Body of pancreas (tissue), 4 donors: ENCODE results near the gene EEPD1. TPM values are rescaled to one million over a fixed set of nuclear protein-coding genes. Genes with fewer than 3 reads are reported as not detected.
A peak's percentile ranks its signal among the peaks of the same experiment; 100 is the strongest.

Experiments used
- ATAC-seq: fragments of 150-250 bp; one replicate; pipeline ENCODE4 v1.9.1; 2016
- DNase-seq, 4 donors: peaks; one replicate each; pipeline ENCODE4 v3.0.0-alpha.2; 2019
- H3K27ac ChIP-seq, 4 donors: fragments of 200-600 bp; sonication (generic); 1 replicate in 3 of 4; 2 replicates in 1 of 4; pipeline versions ENCODE4 v1.5.1 to v1.6.1; 2016 to 2019; ENCODE audit warnings: mild to moderate bottlenecking in 1 of 4, mixed read lengths in 1 of 4, moderate library complexity in 1 of 4
- H3K27me3 ChIP-seq, 2 donors: fragments of 200-600 bp; sonication (generic); one replicate each; pipeline ENCODE4 v1.6.0; 2016; ENCODE audit warnings: mild to moderate bottlenecking in 1 of 2
- H3K36me3 ChIP-seq, 2 donors: fragments of 200-600 bp; sonication (generic); replicated peaks in 1 of 2; 2 replicates each; pipeline ENCODE4 v1.5.1; 2016; ENCODE audit warnings: low read depth in 2 of 2; ENCODE audit not compliant: insufficient read depth in 1 of 2
- H3K4me1 ChIP-seq: fragments of 200-600 bp; sonication (generic); one replicate; pipeline ENCODE4 v1.6.0; 2016
- H3K4me3 ChIP-seq, 2 donors: fragments of 200-600 bp; sonication (generic); 1 replicate in 1 of 2; 2 replicates in 1 of 2; pipeline ENCODE4 v1.5.1; 2016 to 2019
- H3K9me3 ChIP-seq, 3 donors: fragments of 200-600 bp; sonication (generic); 1 replicate in 2 of 3; 2 replicates in 1 of 3; pipeline ENCODE4 v1.5.1; 2016
- POLR2A ChIP-seq, 3 donors: fragments of 450-650 bp; IDR thresholded peaks; one replicate each; pipeline ENCODE4 v1.6.1; 2016; ENCODE audit warnings: antibody characterized with exemption in 3 of 3, mild to moderate bottlenecking in 2 of 3
- WGBS, 2 donors: methylation state at CpG; one replicate each; pipeline ENCODE4 v1.1.5; 2017; 5-methylcytosine and 5-hydroxymethylcytosine counted together
- intact Hi-C: fragments of 100-400 bp; cut with DNase I; formaldehyde crosslinking; loops from one replicate; pipeline ENCODE4 v1.15.1; 2023
- total RNA-seq, 2 donors: library from RNA; depleted of rRNA; stranded (reverse); fragments of >200 nt; gene quantifications; one replicate each; pipeline ENCODE4 v1.1.0, GENCODE V29; 2016
- TF ChIP-seq, protein P1 (sequence below), 7 experiments: fragments of 450-650 bp in 4 of 7; fragments of 200-600 bp in 3 of 7; sonication (generic) in 3 of 7; IDR thresholded peaks; one replicate each; pipeline ENCODE4 v1.5.1; 2016 to 2019; ENCODE audit warnings: antibody characterized with exemption in 7 of 7

EEPD1 gene
- total RNA-seq, 2 donors from 2014 or later: 13.5 to 24.1 TPM

GRCh38 chr7:36277249-36277542 lies 124.1 kb downstream of the EEPD1 start:
- Histone ChIP-seq H3K36me3 (no peaks in the 10 kb centered on the region), H3K4me1 (peaks cover 72% of the 10 kb centered on the region), H3K27me3 (no peaks in the 10 kb centered on the region), H3K9me3 (no peaks in the 10 kb centered on the region), H3K4me3 (no peak overlapping the region), H3K27ac (peak overlapping the region in 3 of 4 donors; percentile 9 to 56 (median 47))
- TF ChIP-seq, protein P1, sequence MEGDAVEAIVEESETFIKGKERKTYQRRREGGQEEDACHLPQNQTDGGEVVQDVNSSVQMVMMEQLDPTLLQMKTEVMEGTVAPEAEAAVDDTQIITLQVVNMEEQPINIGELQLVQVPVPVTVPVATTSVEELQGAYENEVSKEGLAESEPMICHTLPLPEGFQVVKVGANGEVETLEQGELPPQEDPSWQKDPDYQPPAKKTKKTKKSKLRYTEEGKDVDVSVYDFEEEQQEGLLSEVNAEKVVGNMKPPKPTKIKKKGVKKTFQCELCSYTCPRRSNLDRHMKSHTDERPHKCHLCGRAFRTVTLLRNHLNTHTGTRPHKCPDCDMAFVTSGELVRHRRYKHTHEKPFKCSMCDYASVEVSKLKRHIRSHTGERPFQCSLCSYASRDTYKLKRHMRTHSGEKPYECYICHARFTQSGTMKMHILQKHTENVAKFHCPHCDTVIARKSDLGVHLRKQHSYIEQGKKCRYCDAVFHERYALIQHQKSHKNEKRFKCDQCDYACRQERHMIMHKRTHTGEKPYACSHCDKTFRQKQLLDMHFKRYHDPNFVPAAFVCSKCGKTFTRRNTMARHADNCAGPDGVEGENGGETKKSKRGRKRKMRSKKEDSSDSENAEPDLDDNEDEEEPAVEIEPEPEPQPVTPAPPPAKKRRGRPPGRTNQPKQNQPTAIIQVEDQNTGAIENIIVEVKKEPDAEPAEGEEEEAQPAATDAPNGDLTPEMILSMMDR (IDR thresholded peaks at IDR 0.05): no peak
- no peak for TF ChIP-seq POLR2A (IDR thresholded peaks at IDR 0.05)
- intact Hi-C loops: no loop called here
- no peak for ATAC-seq
- 64 to 86% methylated on average over 3 to 6 of the region's 6 CpGs for WGBS, 2 donors
- DNase-seq: no peak

- no peak for ATAC-seq
- intact Hi-C loops: no loop called here
- TF ChIP-seq, protein P1 (IDR thresholded peaks at IDR 0.05): no peak
- no peak for TF ChIP-seq POLR2A (IDR thresholded peaks at IDR 0.05)
- Histone ChIP-seq H3K9me3 (no peaks in the 10 kb centered on the region), H3K36me3 (no peaks in the 10 kb centered on the region), H3K4me3 (no peak overlapping the region), H3K4me1 (peaks cover 72% of the 10 kb centered on the region), H3K27ac (peak overlapping the region in 1 of 4 donors; percentile 9), H3K27me3 (no peaks in the 10 kb centered on the region)
- no peak for DNase-seq
- WGBS, 2 donors: 78 to 86% methylated on average over 4 to 7 of the region's 7 CpGs
These were observed 125.1 kb downstream of the EEPD1 start for GRCh38 chr7:36278069-36278619.

DNA sequence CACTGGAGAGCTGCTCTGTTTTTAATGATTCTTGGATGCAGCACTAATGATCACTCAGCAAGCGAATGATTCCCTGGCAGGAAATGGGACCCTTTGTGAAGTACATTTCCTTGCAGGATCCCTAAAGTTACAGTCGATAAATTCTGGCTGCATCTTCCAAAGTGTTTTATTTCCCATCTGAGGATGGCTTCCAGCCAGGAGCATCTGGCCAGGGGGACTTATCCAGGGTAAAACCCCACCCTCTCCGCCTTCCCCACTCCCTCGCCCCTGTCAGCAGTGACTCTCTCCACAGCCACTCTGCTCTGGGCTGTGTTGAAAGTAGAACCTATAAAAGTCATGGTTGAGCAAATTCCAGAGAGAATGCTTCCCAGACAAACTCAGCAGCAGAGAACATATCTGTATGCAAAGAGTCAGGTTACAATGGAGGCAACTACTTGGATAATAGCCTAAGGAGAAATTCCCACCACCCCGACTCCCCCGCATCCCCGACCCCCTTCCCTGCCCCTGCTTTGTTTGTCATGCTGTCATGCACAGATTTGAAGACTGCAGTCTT lies 125.6 kb downstream of the EEPD1 start:
- peaks cover 66% of the 10 kb centered on the region for H3K4me1 ChIP-seq
- H3K27me3 ChIP-seq: no peaks in the 10 kb centered on the region
- peak overlapping the region in 1 of 4 donors; percentile 27 for H3K27ac ChIP-seq
- H3K36me3 ChIP-seq: no peaks in the 10 kb centered on the region
- DNase-seq: no peak
- intact Hi-C loops: no loop called here
- no peak for ATAC-seq
- WGBS, 2 donors: 52 to 59% methylated on average over 6 to 7 of the region's 7 CpGs
- no peaks in the 10 kb centered on the region for H3K9me3 ChIP-seq
- H3K4me3 ChIP-seq: no peak overlapping the region
- no peak for TF ChIP-seq POLR2A (IDR thresholded peaks at IDR 0.05)
- TF ChIP-seq, protein P1 (IDR thresholded peaks at IDR 0.05): no peak

DNA sequence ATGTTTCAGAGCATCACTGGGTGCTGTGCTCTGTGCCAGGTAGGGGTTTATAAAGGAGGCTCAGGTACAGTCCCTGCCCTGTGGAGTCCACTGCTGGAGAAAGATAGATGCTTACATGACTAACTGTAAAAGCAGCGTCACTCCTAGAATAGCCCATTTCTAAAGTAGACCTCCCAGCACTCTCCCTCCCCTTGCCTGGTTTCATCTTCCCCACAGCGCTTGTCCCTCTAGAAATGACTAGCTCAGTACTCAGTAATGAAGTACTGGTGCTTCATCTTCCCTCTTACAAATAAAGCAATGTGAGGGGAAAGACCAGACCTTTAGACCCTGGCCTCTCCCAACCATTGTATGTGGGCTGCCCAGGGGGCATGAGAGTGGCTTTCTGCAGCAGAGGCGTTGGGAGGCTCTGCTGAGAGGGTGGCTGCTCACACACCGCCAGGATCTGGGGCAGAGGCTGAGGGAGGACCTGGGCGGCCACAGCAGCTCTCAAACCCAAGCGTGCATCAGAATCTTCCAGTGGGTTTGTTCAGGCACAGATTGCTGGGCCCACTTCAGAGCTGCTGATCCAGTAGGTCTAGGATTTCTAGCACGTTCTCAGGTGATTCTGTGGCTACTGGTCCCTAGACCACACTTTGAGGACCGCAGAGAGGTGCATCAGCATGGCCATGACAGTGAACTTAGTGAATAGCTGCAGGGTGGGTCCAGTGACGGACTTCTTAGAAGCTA lies 126.3 kb downstream of the EEPD1 start:
- Histone ChIP-seq H3K27ac (peak overlapping the region in 2 of 4 donors; percentile 27 to 76), H3K36me3 (no peaks in the 10 kb centered on the region), H3K9me3 (no peaks in the 10 kb centered on the region), H3K27me3 (no peaks in the 10 kb centered on the region), H3K4me1 (peaks cover 61% of the 10 kb centered on the region), H3K4me3 (no peak overlapping the region)
- DNase-seq: no peak
- 88 to 98% methylated on average over 8 to 9 of the region's 9 CpGs for WGBS, 2 donors
- intact Hi-C loops: no loop called here
- no peak for ATAC-seq
- TF ChIP-seq POLR2A (IDR thresholded peaks at IDR 0.05): no peak
- TF ChIP-seq, protein P1 (IDR thresholded peaks at IDR 0.05): no peak
